ENCODE data around the gene BIVM.

- no peak for TF ChIP-seq ZNF274 (IDR thresholded peaks at IDR 0.05; ENCODE audit: low read depth, low read length)
- TF ChIP-seq YY1 (IDR thresholded peaks at IDR 0.05; ENCODE audit: insufficient read depth, insufficient read length), result no peak
Observed at GRCh38 chr13:102807699-102808098, 8.8 kb downstream of the BIVM start.
